GM18519 (cell line): ENCODE results near the gene FHAD1.
"Not testable (repeated sequence)": the region's sequence is repeated elsewhere in the genome, so short reads cannot be mapped to it uniquely, and the experiment has no call there.

Experiments
- ATAC-seq: cut with Tn5 transposase; IDR thresholded peaks from one replicate; pipeline ENCODE4 v1.9.1; 2021; ENCODE audit warnings: mild to moderate bottlenecking, moderate library complexity; ENCODE audit not compliant: unreplicated experiment, low FRiP score

The FHAD1 gene

GRCh38 chr1:15388201-15388880, 141.3 kb downstream of the FHAD1 start:
- no peak for ATAC-seq

GRCh38 chr1:15389828-15390227, 142.8 kb downstream of the FHAD1 start:
- ATAC-seq: not testable (repeated sequence)

- no peak for ATAC-seq
Measured at GRCh38 chr1:15390667-15391066, 143.6 kb downstream of the FHAD1 start.

DNA sequence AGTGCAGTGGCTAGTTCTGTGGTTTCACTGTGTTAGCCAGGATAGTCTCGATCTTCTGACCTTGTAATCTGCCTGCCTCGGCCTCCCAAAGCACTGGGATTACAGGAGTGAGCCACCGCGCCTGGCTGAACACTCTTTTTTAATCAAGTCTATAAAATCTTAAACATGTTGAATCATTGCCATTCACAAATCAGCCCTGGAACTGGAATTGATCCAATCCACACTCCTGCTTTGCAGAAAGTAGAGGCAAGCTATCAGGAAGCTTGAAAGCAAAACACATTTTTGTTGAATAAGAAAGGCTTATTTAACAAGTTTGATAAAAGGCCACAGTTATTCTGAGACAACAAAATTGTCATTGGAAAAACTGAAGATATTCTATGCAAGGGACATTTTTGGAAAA, 144.3 kb downstream of the FHAD1 start:
- ATAC-seq: no peak

- no peak for ATAC-seq
Measured at GRCh38 chr1:15393475-15394257, 146.6 kb downstream of the FHAD1 start.

GRCh38 chr1:15394258-15394690, 147.3 kb downstream of the FHAD1 start:
- no peak for ATAC-seq

DNA sequence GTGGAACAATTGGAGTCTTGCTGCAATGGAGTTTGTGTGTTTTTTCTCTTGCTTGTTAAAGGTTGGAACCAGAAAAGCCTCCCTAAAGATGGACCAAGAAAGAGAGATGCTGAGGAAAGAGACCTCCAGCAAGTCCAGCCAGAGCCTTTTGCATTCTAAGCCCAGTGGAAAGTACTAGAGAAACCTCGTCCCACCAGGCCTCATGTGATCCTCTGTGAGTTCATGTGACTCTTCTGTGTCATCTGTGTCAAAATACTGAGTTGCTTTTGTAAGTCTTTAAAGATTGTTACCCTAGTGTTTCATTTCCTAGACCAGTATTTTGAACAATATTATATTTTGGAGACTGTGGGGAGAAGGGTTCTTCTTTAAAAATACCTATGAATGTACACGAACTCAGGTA, 150.2 kb downstream of the FHAD1 start:
- no peak for ATAC-seq

DNA sequence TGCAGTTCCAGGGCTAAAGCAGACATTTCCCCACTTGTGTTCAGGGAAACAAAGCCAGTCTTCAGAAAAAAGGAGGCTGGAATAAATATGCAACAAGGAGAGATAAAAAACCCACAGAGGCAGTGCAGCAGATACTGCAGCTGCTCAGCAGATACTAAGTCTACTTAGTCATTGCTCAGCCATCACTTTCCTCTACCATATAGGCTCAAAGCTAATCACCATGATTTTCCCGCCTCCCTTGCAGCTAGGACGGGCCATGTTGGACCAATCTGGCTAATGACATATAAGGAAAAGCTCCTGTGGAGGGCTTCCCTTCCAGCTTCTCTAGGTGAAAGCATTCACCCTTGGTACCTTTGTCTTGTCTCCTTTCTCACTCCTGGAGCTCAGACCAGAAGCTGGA, 152.7 kb downstream of the FHAD1 start:
- no peak for ATAC-seq

- no peak for ATAC-seq
Measured at GRCh38 chr1:15400627-15401026, 153.6 kb downstream of the FHAD1 start.

DNA sequence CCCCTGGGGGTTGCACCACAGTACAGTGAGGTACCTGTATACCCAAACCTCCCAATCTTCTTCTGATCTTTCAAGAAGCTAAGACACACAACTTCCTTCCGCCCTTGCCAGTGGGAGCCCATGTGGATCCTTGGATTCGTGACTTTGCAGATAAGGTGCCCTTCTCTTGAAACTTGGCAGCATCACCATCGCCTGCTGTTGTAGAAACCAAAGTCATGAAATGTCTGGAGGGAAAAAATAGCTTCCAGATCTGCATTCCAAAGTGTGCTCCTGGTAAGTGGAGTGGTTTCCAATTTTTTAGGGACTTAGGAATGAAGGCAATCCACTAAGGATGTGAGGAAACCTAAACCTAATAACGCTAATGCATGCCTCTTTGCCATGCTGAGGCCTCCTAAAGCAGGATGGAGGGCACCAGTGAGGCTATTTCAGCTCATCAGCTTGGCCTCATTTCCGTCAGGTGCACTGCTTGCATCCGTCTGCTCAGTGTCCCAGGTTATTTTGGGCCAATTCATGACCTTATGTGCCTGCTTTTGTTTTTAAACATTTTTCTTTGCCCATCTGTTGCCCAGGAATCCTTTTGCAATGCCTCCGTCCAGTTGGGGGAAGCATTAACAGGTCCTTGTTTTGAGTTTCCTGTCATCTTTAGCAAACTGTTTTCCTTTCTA, 154.5 kb downstream of the FHAD1 start:
- no peak for ATAC-seq

- ATAC-seq: no peak
Measured at GRCh38 chr1:15402809-15403450, 155.9 kb downstream of the FHAD1 start.

- ATAC-seq: no peak
Measured at GRCh38 chr1:15403962-15404580, 157.0 kb downstream of the FHAD1 start.

GRCh38 chr1:15405106-15405850, 158.3 kb downstream of the FHAD1 start:
- ATAC-seq: no peak

DNA sequence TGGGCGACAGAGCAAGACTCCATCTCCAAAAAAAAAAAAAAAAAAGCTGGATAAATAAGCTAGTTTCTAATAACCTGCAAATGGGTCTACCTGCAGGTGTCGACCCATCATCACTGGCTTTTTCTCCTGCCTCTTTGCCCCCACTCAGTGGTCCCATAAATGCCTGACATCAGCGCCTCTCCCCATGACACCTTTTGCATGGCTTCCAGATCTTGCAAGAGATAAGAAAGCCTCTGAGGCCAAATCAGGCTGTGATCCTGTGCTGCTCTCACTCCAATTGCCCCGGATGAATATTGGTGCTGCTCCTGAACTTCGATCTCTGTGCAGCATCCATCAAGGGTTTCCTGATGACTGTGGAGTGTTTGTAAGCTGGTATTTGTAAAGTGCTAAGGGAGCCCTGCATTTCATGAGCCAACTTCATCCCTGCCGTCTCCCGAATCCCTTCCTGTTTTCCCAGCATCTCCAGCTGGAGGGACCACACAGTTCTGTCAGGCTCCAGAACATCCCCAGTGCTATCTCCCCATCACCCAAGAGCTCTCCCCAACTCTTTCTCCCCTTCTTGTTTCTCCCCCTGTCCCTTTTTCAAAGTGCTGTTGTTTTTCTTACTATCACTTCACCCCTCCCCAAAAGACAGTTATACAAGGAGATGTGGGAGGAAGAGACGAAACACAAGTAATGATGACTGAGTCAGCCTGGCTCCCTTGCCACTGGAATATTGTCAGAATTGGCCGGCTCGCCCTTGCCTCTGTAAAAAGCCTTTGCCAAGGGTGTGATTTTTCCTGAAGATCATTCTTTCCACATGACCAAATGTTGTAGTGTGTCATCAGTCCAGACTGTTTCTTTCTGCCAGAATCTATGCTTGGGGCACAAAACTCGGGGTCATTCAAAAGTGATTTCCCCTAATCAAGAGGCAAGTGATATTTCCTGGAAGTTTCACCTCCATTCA, 159.9 kb downstream of the FHAD1 start:
- no peak for ATAC-seq

- ATAC-seq: no peak
Measured at GRCh38 chr1:15407580-15407979, 160.6 kb downstream of the FHAD1 start.

GRCh38 chr1:15408890-15409387, 161.9 kb downstream of the FHAD1 start:
- ATAC-seq: no peak

DNA sequence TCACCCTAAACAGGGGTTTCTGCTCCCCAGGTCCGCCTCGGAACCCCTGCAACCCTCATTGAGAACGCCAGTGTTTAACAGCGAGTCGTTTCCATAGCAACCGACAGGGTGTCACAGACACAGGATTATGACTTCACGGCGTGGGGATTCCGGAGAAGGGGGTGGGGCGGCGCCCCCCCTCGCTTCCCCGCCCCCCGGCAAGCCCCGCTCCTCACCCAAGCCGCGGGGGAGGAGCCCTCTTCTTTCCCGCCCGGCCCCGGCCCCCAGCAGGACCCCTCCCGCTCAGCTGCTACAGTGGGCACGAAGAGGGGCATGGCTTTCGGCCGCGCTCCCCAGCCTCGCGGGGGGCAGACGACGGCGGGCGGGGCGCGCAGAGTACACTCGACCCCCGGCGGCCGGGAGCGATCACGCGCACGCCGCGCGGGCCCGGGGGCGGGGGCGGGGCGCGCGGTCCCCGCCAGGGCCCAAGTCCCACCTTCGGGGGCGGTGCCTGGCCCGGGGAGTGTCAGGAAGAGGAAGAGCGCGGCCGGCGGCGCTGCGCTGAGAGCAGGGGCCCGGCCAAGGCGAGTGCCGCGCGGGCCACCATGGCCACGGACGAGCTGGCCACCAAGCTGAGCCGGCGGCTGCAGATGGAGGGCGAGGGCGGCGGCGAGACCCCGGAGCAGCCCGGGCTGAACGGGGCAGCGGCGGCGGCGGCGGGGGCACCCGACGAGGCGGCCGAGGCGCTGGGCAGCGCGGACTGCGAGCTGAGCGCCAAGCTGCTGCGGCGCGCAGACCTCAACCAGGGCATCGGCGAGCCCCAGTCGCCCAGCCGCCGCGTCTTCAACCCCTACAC, 162.6 kb downstream of the FHAD1 start, which contains the start of gene EFHD2:
Gene EFHD2, plus strand, starts transcription at position 501 of the 835 bp plus-strand sequence. Its CDS starts 84 bp downstream, at position 585.
- peak; percentile 48 for ATAC-seq
